Body of pancreas (tissue), 4 donors: ENCODE data around the gene SAMD8.

Source experiments
- CTCF ChIP-seq, 7 experiments: fragments of 450-650 bp in 4 of 7; fragments of 200-600 bp in 3 of 7; sonication (generic) in 3 of 7; IDR thresholded peaks; one replicate each; pipeline ENCODE4 v1.5.1; 2016 to 2019; ENCODE audit warnings: antibody characterized with exemption in 7 of 7
- POLR2A ChIP-seq, 3 donors: fragments of 450-650 bp; IDR thresholded peaks; one replicate each; pipeline ENCODE4 v1.6.1; 2016; ENCODE audit warnings: antibody characterized with exemption in 3 of 3, mild to moderate bottlenecking in 2 of 3

GRCh38 chr10:75067272-75067671 lies 44.2 kb upstream of the SAMD8 start:
- TF ChIP-seq CTCF (IDR thresholded peaks at IDR 0.05) = no peak
- no peak for TF ChIP-seq POLR2A (IDR thresholded peaks at IDR 0.05)
